Activated naive CD4-positive, alpha-beta T cell treated with anti-CD3 and anti-CD28 coated beads, Interleukin-2, amount 50 U/mL, for 24 hours (primary cell): ENCODE results near the gene CHD6.

ENCODE experiments used
- H3K27ac Mint-ChIP-seq: one replicate; pipeline ENCODE4 v1.8.0; 2021; ENCODE audit warnings: mild to moderate bottlenecking, mixed read lengths
- H3K27me3 Mint-ChIP-seq: one replicate; pipeline ENCODE4 v1.8.0; 2021; ENCODE audit warnings: mixed read lengths
- H3K36me3 Mint-ChIP-seq: one replicate; pipeline ENCODE4 v1.8.0; 2021; ENCODE audit warnings: mixed read lengths
- H3K4me1 Mint-ChIP-seq: one replicate; pipeline ENCODE4 v1.8.0; 2021; ENCODE audit warnings: mixed read lengths
- H3K4me3 Mint-ChIP-seq: one replicate; pipeline ENCODE4 v1.8.0; 2021; ENCODE audit warnings: mild to moderate bottlenecking, mixed read lengths
- H3K9me3 Mint-ChIP-seq: one replicate; pipeline ENCODE4 v1.8.0; 2021; ENCODE audit warnings: mixed read lengths

CHD6 gene

DNA sequence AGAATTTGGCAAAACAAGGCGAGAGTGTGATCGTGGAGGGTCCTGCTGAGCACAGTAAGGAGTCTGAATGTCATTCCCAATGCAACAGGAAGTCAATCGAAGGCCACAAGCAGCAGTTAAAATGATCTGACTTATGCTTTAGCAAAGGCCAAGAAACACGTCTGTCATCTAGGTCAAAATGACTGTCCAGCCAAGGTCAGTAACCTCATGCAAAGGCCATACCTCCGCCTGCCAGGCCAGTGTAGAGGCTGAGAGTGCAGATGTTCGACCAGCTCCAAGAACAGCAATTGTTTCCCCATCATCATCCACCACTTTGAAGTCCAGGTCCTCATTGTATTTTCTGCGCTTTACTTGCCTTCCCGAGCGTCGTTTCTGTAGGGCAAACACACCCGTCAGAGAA, 105.6 kb downstream of the CHD6 start:
- peaks cover 32% of the 10 kb centered on the region for H3K4me1 Mint-ChIP-seq
- no peak overlapping the region for H3K4me3 Mint-ChIP-seq
- H3K27ac Mint-ChIP-seq = no peak overlapping the region
- peaks cover 26% of the 10 kb centered on the region for H3K36me3 Mint-ChIP-seq
- no peaks in the 10 kb centered on the region for H3K9me3 Mint-ChIP-seq
- H3K27me3 Mint-ChIP-seq = no peaks in the 10 kb centered on the region

DNA sequence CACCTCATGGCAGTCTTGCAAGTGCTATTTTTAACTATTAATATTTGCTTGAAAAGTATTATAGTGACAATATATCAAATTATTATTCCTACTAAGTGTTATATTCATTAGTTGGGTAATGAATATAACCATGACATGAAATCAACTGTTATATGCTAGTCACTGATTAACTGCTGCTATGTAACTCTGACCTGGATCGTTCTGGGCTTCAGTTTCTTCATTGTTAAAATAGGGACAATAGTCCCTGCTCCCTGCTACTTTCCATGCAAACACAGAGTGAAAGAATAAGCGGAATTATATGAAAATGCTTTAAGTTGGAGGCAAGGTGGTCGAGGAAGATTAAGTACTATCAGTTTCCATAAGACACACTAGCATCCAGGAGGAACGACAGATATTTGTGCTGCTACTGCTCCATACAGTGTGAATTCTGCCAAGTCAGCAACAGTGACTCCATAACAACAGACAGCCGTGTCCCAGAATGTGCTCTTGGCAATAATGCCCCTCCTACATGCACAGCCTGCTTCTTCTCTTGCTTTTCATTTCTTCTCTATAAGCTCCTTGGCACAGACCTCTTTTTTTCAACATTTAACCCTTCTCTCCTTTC, 107.2 kb downstream of the CHD6 start:
- Mint-ChIP-seq H3K4me3 (no peak overlapping the region), H3K36me3 (peaks cover 27% of the 10 kb centered on the region), H3K27ac (no peak overlapping the region), H3K27me3 (no peaks in the 10 kb centered on the region), H3K9me3 (peaks cover 9% of the 10 kb centered on the region), H3K4me1 (peaks cover 26% of the 10 kb centered on the region)

- H3K36me3 Mint-ChIP-seq = peaks cover 33% of the 10 kb centered on the region
- peaks cover 15% of the 10 kb centered on the region for H3K9me3 Mint-ChIP-seq
- no peaks in the 10 kb centered on the region for H3K27me3 Mint-ChIP-seq
- H3K27ac Mint-ChIP-seq = no peak overlapping the region
- H3K4me3 Mint-ChIP-seq = no peak overlapping the region
- H3K4me1 Mint-ChIP-seq = peaks cover 24% of the 10 kb centered on the region
Observed at GRCh38 chr20:41510224-41510623, 108.0 kb downstream of the CHD6 start.

- Mint-ChIP-seq H3K27ac (peak overlapping the region; percentile 66), H3K36me3 (peaks cover 35% of the 10 kb centered on the region), H3K4me3 (no peak overlapping the region), H3K27me3 (no peaks in the 10 kb centered on the region), H3K9me3 (peaks cover 15% of the 10 kb centered on the region), H3K4me1 (peaks cover 19% of the 10 kb centered on the region)
Observed at GRCh38 chr20:41509316-41510200, 108.6 kb downstream of the CHD6 start.

GRCh38 chr20:41508335-41508734, 109.8 kb downstream of the CHD6 start:
- H3K4me1 Mint-ChIP-seq = peaks cover 23% of the 10 kb centered on the region
- no peaks in the 10 kb centered on the region for H3K27me3 Mint-ChIP-seq

DNA sequence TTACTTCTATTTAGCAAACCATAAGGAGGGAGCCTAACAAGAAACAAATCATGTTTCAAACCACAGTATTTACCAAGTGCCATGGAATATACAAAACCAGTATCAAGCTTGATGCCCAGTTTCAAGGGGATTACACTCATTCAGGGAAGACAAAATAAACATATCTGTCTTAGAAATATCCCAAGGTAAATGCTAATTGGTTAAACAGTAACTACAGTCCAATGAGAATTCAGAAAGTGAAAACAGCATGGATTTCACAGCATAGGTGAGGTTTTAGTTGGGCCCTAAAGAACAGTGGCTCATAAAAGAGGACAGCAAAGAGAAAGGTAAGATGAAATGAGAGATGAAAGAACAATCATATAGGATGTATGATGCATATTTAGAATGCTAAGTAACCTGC, 110.3 kb downstream of the CHD6 start:
- Mint-ChIP-seq H3K9me3 (peaks cover 15% of the 10 kb centered on the region), H3K4me3 (no peak overlapping the region), H3K27me3 (no peaks in the 10 kb centered on the region), H3K4me1 (peaks cover 23% of the 10 kb centered on the region), H3K27ac (no peak overlapping the region), H3K36me3 (peaks cover 32% of the 10 kb centered on the region)

More at GRCh38 chr20:41508335-41508734, 109.8 kb downstream of the CHD6 start:
- Mint-ChIP-seq H3K27ac (no peak overlapping the region), H3K4me3 (no peak overlapping the region), H3K9me3 (peaks cover 15% of the 10 kb centered on the region), H3K36me3 (peaks cover 32% of the 10 kb centered on the region)

GRCh38 chr20:41507436-41507835, 110.7 kb downstream of the CHD6 start:
- Mint-ChIP-seq H3K36me3 (peaks cover 29% of the 10 kb centered on the region), H3K4me3 (no peak overlapping the region), H3K9me3 (peaks cover 15% of the 10 kb centered on the region), H3K27me3 (no peaks in the 10 kb centered on the region), H3K4me1 (peaks cover 23% of the 10 kb centered on the region), H3K27ac (no peak overlapping the region)

DNA sequence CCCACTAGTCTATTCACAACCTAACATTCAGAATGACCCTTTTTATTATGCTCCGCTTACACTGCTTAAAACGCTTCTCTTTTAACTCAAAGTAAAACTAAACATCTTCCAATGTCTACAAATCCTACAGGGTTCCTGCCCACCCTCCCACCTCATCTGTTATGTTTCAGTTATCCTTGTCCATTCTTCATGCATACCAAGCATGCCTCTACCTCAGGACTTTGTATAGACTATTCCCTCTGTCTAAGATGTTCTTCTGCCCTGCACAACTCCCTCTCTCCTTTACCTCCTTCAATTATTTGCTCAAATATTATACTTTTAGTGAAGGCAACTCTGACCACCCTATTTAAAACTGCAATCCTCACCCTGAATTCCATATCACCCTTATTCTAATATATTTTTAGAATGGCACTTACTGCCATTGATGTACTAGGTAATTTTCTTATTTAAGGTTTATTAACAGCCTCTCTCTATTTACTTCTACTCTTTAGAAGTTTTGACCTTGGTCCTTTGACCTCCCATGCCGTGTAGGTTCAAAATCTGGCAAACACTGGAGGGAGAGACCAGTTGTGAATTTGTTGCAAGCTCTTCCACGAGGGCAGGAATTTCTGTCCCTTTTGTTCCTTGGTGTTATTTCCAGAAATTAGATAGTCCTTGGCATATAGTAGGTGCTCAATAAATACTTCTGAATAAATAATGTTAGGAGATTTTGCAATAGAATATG, 111.8 kb downstream of the CHD6 start:
- Mint-ChIP-seq H3K4me3 (no peak overlapping the region), H3K27me3 (no peaks in the 10 kb centered on the region), H3K9me3 (peaks cover 15% of the 10 kb centered on the region), H3K27ac (peak overlapping the region; percentile 53), H3K36me3 (peaks cover 26% of the 10 kb centered on the region), H3K4me1 (peaks cover 23% of the 10 kb centered on the region)

GRCh38 chr20:41505184-41505583, 113.0 kb downstream of the CHD6 start:
- H3K4me1 Mint-ChIP-seq = peaks cover 23% of the 10 kb centered on the region
- no peaks in the 10 kb centered on the region for H3K27me3 Mint-ChIP-seq
- no peak overlapping the region for H3K4me3 Mint-ChIP-seq
- H3K36me3 Mint-ChIP-seq = peaks cover 26% of the 10 kb centered on the region
- peaks cover 15% of the 10 kb centered on the region for H3K9me3 Mint-ChIP-seq
- no peak overlapping the region for H3K27ac Mint-ChIP-seq

DNA sequence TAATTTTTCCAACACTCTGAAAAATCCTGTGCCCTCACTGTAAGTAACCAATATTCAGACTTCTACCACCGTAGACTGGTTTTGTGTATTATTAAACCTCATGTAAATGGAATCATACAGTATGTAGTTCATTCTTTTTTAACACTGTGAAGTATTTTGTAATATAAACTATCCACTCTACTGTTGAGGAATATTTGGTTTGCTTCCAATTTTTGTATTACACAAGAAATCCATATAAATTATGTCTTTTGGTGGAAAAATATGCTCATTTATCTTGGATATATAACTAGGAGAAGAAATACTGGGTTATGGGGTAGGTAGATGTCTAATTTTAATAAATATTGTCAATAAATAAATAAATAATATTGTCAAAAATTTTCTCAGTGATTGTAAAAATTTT, 116.8 kb downstream of the CHD6 start:
- Mint-ChIP-seq H3K36me3 (peaks cover 21% of the 10 kb centered on the region), H3K4me1 (peaks cover 9% of the 10 kb centered on the region), H3K27ac (peak overlapping the region; percentile 41), H3K27me3 (no peaks in the 10 kb centered on the region), H3K9me3 (peaks cover 10% of the 10 kb centered on the region), H3K4me3 (no peak overlapping the region)

DNA sequence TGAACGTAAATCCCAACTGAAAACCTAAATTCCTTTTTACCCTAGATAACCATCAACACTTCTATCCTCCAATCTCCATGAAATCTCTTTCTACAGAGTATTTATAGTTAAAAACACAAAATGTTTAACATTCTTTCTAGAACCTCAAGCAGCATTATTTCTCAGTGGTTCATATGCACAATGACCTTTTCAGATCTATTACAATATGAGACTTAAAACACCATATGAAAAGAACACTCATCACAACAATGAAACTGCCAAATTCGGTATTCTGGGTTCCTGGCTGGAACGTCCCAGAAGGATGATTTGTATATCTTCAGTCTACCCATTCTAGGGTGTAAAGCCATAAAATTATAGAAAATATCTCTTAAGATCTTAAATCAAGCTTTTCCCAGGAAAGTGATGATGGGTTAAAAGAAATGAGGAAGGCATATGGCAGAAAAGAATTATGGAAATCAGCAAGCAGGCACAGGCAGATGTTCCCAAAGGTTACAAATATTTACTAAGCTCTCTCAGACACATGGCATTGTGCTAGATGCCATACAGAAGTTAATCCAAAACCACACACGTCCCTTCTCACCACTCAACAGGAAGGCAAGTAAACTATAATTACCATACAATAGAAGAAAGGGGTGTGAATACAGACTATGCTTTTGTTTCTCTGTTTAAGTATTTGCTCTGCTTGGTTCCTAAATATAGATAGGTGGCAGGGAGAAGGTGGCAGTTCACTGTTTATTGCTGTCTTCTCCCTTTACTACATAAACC, 118.0 kb downstream of the CHD6 start:
- H3K4me3 Mint-ChIP-seq = no peak overlapping the region
- no peaks in the 10 kb centered on the region for H3K9me3 Mint-ChIP-seq
- peaks cover 10% of the 10 kb centered on the region for H3K36me3 Mint-ChIP-seq
- no peaks in the 10 kb centered on the region for H3K27me3 Mint-ChIP-seq
- peaks cover 4% of the 10 kb centered on the region for H3K4me1 Mint-ChIP-seq
- H3K27ac Mint-ChIP-seq = peak overlapping the region; percentile 6

- Mint-ChIP-seq H3K27me3 (no peaks in the 10 kb centered on the region), H3K4me1 (peaks cover 2% of the 10 kb centered on the region), H3K27ac (no peak overlapping the region), H3K4me3 (no peak overlapping the region), H3K36me3 (peaks cover 7% of the 10 kb centered on the region), H3K9me3 (no peaks in the 10 kb centered on the region)
Observed at GRCh38 chr20:41499064-41499463, 119.1 kb downstream of the CHD6 start.

DNA sequence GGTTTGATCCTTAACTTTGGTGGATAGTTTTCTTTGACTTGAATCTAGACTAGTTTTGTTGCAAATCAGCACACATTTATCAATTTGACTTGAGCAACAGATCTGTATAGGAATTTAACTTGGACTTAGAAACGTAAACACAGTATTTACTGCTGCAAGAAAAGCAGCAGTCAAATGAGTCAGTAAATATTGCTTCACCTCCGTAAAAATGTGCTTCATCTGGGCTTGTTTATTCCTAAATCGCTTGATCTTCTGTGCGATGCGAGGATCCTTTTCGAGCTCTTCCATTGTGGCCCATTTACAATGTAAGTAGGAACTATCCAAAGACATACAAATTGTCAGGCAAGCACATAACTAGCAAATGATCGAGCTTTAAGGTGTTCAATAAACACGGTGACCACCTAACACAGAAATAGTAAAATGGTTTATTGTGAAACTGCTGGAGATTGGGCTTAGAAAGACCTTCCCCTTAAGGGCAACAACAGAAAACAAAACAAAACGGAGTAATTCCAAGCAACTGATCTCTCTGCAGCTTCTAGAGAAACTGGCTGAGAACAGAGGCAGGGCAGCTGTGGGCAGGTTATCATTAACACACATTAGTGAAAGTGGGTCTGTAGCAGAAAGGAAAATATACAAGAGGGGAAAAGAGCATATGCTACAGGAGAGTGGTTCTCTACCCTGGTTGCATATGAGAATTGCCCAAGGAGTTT, 120.8 kb downstream of the CHD6 start:
- no peaks in the 10 kb centered on the region for H3K9me3 Mint-ChIP-seq
- no peaks in the 10 kb centered on the region for H3K4me1 Mint-ChIP-seq
- no peaks in the 10 kb centered on the region for H3K27me3 Mint-ChIP-seq
- H3K4me3 Mint-ChIP-seq = no peak overlapping the region
- H3K27ac Mint-ChIP-seq = no peak overlapping the region
- peaks cover 12% of the 10 kb centered on the region for H3K36me3 Mint-ChIP-seq

DNA sequence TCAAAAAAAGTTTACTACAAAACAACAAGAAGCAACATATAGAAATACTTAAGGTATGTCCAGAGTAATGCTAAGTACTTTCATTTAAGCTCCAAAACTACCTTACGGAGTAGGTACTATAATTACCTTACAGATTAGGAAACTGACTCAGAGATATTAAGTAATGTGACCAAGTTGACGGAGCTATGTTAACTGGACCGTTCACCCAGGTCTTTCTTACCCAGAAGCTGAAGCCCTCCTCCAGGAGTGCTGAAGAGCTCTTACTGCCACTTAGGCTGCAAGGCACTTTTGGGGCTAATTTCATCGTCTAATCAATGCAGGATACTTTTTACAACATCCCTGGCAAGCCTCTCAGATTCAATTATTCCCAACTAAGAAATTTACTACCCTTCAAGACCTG, 123.7 kb downstream of the CHD6 start:
- Mint-ChIP-seq H3K36me3 (peaks cover 9% of the 10 kb centered on the region), H3K27me3 (no peaks in the 10 kb centered on the region), H3K9me3 (no peaks in the 10 kb centered on the region), H3K27ac (no peak overlapping the region), H3K4me1 (no peaks in the 10 kb centered on the region), H3K4me3 (no peak overlapping the region)

DNA sequence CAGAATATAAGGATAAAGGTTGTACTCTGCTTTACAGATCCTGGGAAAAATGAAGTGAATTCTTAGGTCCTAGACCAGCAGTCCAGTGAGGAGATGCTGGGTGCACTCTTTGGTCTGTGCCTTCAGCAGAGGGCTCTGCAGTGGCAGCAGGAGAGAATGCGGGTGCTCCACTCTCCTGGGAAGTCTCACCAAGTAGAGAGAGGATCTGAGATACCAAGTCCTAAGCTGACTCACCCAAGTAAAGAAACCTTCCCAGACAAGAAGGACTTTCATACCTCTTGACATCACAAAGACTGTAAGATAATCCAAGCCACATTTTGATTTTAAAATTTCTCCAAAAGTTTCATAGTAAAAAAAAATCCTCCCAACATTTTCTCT, 134.6 kb downstream of the CHD6 start:
- Mint-ChIP-seq H3K27me3 (no peaks in the 10 kb centered on the region), H3K9me3 (peaks cover 6% of the 10 kb centered on the region), H3K4me1 (peaks cover 29% of the 10 kb centered on the region), H3K27ac (peak overlapping the region; percentile 62), H3K36me3 (peaks cover 8% of the 10 kb centered on the region), H3K4me3 (no peak overlapping the region)
